Measurements from ENCODE around the gene WAPL. TPM values are rescaled to one million over a fixed set of nuclear protein-coding genes. Genes with fewer than 3 reads are reported as not detected.

The WAPL gene
- total and polyA plus RNA-seq, 9 of the 15 experiments (the other 6 are each of a cell fraction or from before 2014, with no cell fraction given), result 14.3 to 36.4 (median 25.3) TPM

GRCh38 chr10:86521678-86522509 is at the start of gene WAPL (continued):
- TF ChIP-seq ZNF449 (CRISPR knock-in tag; IDR thresholded peaks at IDR 0.05) (no peak), KAT8 (IDR thresholded peaks at IDR 0.05; ENCODE audit: low read depth) (no peak), SRSF7 (optimal IDR thresholded peaks at IDR 0.05; ENCODE audit: low read depth, low read length) (no peak), STAT5B (CRISPR knock-in tag; IDR thresholded peaks at IDR 0.05) (no peak), ELK3 (CRISPR knock-in tag; IDR thresholded peaks at IDR 0.05) (no peak), RFX7 (CRISPR knock-in tag; IDR thresholded peaks at IDR 0.05) (no peak), TRIM28 (IDR thresholded peaks at IDR 0.05) (no peak), ZNF830 (CRISPR knock-in tag; IDR thresholded peaks at IDR 0.05) (no peak), ZNF699 (CRISPR knock-in tag; IDR thresholded peaks at IDR 0.05; ENCODE audit: insufficient replicate concordance) (no peak), ILK (tag; IDR thresholded peaks at IDR 0.05; ENCODE audit: borderline replicate concordance, low read depth) (no peak), ZNF431 (CRISPR knock-in tag; IDR thresholded peaks at IDR 0.05) (no peak), HDAC2 (IDR thresholded peaks at IDR 0.05) (no peak), ZNF407 (IDR thresholded peaks at IDR 0.05; ENCODE audit: low read depth) (no peak), ZC3H11A (IDR thresholded peaks at IDR 0.05; ENCODE audit: low read depth, low read length) (no peak), ZFP91 (CRISPR knock-in tag; IDR thresholded peaks at IDR 0.05) (no peak)

Measured in K562 (cell line).